GM12878 (cell line): ENCODE results near the gene GPSM3.

ENCODE experiments used
- ATF3 ChIP-seq: IDR thresholded peaks from 2 replicates; pipeline ENCODE4 v1.6.1; 2011; ENCODE audit warnings: low read depth, mild to moderate bottlenecking, low read length, moderate library complexity, borderline replicate concordance; ENCODE audit errors: extremely low read depth
- CTCF ChIP-seq, 3 experiments: IDR thresholded peaks in 2 of 3; conservative IDR thresholded peaks in 1 of 3; 2 replicates each; pipeline ENCODE4 v1.5.1; 2011; ENCODE audit warnings: low read depth in 3 of 3, low read length in 3 of 3, mild to moderate bottlenecking in 3 of 3, control low read depth in 2 of 3, moderate library complexity in 2 of 3, inconsistent platforms in 1 of 3, mixed read lengths in 1 of 3; ENCODE audit not compliant: control insufficient read depth in 2 of 3, insufficient read depth in 1 of 3; ENCODE audit errors: extremely low read depth in 1 of 3
- KAT2A ChIP-seq: conservative IDR thresholded peaks from 2 replicates; pipeline ENCODE4 v1.6.1; 2011; ENCODE audit warnings: low read depth, low read length; ENCODE audit not compliant: control insufficient read depth
- NR2C2 ChIP-seq: IDR thresholded peaks from 2 replicates; pipeline ENCODE4 v1.6.1; 2011; ENCODE audit warnings: borderline replicate concordance, low read depth; ENCODE audit not compliant: control insufficient read depth, insufficient read length
- POLR2A ChIP-seq: IDR thresholded peaks from 2 replicates; pipeline ENCODE4 v1.6.1; 2011; ENCODE audit warnings: low read depth, mild to moderate bottlenecking, low read length
- REST ChIP-seq: IDR thresholded peaks from 2 replicates; pipeline ENCODE4 v1.6.1; 2012; ENCODE audit warnings: mild to moderate bottlenecking, low read depth, low read length
- SIN3A ChIP-seq: IDR thresholded peaks from 2 replicates; pipeline ENCODE4 v1.6.1; 2012; ENCODE audit warnings: low read depth, low read length, improper control_type of control experiment

DNA sequence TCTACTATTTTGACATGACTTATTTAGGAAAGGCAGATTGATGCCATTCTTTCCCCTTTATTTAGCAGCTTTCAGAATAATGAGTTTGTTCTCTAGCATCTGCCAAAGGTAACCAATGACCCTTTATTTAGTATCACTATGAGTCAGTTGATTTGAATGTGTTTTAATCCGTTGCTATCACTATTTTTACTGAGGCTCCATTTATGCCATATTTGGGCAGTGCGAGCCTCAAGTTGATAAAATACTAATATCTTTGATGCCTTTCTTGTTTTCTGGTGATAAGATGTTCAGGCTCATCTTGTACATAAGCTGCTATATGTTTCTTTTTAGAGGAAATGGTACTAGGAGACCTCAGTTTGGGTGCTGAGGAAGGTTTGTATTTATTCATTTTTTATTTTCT, 47.0 kb upstream of the GPSM3 start:
- TF ChIP-seq REST = no peak
- no peak for TF ChIP-seq CTCF (IDR thresholded peaks at IDR 0.05 in 2 of 3, conservative IDR thresholded peaks at IDR 0.05 in 1 of 3; ENCODE audit: control insufficient read depth in 2 of 3, extremely low read depth in 1 of 3, insufficient read depth in 1 of 3, low read depth in 3 of 3, low read length in 3 of 3)
- no peak for TF ChIP-seq SIN3A
- TF ChIP-seq POLR2A = no peak
- no peak for TF ChIP-seq ATF3
- TF ChIP-seq KAT2A = no peak
- no peak for TF ChIP-seq NR2C2
